WTC11 (cell line): ENCODE data around the gene SYNDIG1.

ENCODE experiments used
- AFF4 ChIP-seq: sonication (generic); formaldehyde crosslinking; IDR thresholded peaks from 2 replicates; pipeline ENCODE4 v1.8.1; 2023; ENCODE audit warnings: mild to moderate bottlenecking, missing genetic modification reagents, borderline replicate concordance
- CTCF ChIP-seq: fragments of 200-600 bp; IDR thresholded peaks from 2 replicates; pipeline ENCODE4 v1.8.0; 2022; ENCODE audit warnings: antibody characterized with exemption
- ESRRA ChIP-seq: sonication (generic); formaldehyde crosslinking; IDR thresholded peaks from 2 replicates; pipeline ENCODE4 v1.8.1; 2022; ENCODE audit warnings: mild to moderate bottlenecking, missing genetic modification reagents, borderline replicate concordance
- FOXP1 ChIP-seq: sonication (generic); formaldehyde crosslinking; IDR thresholded peaks from 2 replicates; pipeline ENCODE4 v1.8.0; 2022; ENCODE audit warnings: missing genetic modification reagents, mild to moderate bottlenecking, moderate library complexity, borderline replicate concordance
- MAX ChIP-seq: sonication (generic); formaldehyde crosslinking; IDR thresholded peaks from 2 replicates; pipeline ENCODE4 v1.8.0; 2022; ENCODE audit warnings: mild to moderate bottlenecking, missing genetic modification reagents
- MYBL2 ChIP-seq: sonication (generic); formaldehyde crosslinking; IDR thresholded peaks from 2 replicates; pipeline ENCODE4 v1.8.1; 2023; ENCODE audit warnings: mild to moderate bottlenecking, moderate library complexity, missing genetic modification reagents
- NFE2L1 ChIP-seq: sonication (generic); formaldehyde crosslinking; IDR thresholded peaks from 2 replicates; pipeline ENCODE4 v1.8.1; 2023; ENCODE audit warnings: missing genetic modification reagents
- NFYB ChIP-seq: sonication (generic); formaldehyde crosslinking; conservative IDR thresholded peaks from 2 replicates; pipeline ENCODE4 v1.8.0; 2022; ENCODE audit warnings: low read depth, missing genetic modification reagents
- SMAD3 ChIP-seq: sonication (generic); formaldehyde crosslinking; IDR thresholded peaks from 2 replicates; pipeline ENCODE4 v1.8.0; 2022; ENCODE audit warnings: missing genetic modification reagents, mild to moderate bottlenecking, borderline replicate concordance
- SP1 ChIP-seq: sonication (generic); formaldehyde crosslinking; conservative IDR thresholded peaks from 2 replicates; pipeline ENCODE4 v1.8.1; 2022; ENCODE audit warnings: missing genetic modification reagents
- ZNF416 ChIP-seq: fragments of 250-450 bp; sonication (Bioruptor Pico); IDR thresholded peaks from 2 replicates; pipeline ENCODE4 v1.9.0; 2021; ENCODE audit warnings: mild to moderate bottlenecking, inconsistent platforms

GRCh38 chr20:24617080-24617432, 147.6 kb downstream of the SYNDIG1 start:
- TF ChIP-seq MAX (CRISPR knock-in tag) (no peak), NFE2L1 (CRISPR knock-in tag) (no peak), CTCF (no peak), AFF4 (CRISPR knock-in tag) (no peak), SP1 (CRISPR knock-in tag) (no peak), ZNF416 (CRISPR knock-in tag) (no peak), NFYB (CRISPR knock-in tag) (no peak), MYBL2 (CRISPR knock-in tag) (no peak), FOXP1 (CRISPR knock-in tag) (no peak), SMAD3 (CRISPR knock-in tag) (no peak), ESRRA (CRISPR knock-in tag) (no peak)
